NCI-H1694 (cell line): ENCODE measurements around the gene AOC2.
"Not testable (repeated sequence)": the region's sequence is repeated elsewhere in the genome, so short reads cannot be mapped to it uniquely, and the experiment has no call there.

Experiments
- DNase-seq: peaks from one replicate; lab custom pipeline; 2025; lab: John Stamatoyannopoulos, UW

The AOC2 gene

DNA sequence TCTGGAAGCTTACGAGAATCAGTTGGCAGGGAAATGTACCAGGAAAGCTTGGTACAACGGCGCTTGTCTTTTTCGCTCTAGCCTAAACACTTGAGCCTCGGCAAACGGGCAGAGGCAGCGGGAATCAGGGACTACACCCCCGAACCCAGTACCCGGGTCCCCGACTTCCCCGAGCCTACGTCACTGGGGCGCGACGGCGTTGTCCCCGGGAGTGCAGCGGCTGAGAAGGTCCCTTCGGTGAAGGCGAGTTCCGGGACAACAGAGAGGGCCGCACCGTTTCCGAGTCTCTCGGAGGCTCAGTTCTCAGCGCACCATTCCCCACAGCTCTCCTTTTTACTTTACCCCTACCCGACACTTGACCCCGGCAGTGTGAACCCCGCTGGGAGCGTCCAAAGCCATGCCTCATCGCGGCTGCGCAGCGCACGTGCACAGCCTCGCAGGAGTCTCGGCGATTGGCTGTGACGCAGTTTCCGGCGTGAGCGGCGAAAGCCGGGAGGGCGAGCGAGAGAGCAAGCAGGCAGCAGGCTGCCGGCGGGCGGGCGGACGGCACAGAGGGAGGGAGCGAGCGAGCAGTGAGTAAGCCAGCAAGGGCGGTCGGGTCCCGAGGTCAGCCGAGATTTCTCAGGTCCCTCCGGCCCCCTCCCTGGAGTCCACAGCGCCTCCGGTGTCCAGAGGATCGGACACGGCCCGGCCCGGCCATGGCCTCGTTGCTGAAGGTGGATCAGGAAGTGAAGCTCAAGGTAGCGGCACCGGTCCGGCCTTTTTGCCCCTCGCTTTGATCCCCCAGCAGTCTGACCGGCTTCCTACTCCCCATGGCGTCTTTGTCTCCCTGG lies 11.2 kb upstream of the AOC2 start, which contains the start of gene PSME3:
Gene PSME3 (plus strand): TSS at position 464 of the 833 bp plus-strand sequence. CDS start 235 bp downstream, at position 699.
- peak; percentile 75 for DNase-seq

DNA sequence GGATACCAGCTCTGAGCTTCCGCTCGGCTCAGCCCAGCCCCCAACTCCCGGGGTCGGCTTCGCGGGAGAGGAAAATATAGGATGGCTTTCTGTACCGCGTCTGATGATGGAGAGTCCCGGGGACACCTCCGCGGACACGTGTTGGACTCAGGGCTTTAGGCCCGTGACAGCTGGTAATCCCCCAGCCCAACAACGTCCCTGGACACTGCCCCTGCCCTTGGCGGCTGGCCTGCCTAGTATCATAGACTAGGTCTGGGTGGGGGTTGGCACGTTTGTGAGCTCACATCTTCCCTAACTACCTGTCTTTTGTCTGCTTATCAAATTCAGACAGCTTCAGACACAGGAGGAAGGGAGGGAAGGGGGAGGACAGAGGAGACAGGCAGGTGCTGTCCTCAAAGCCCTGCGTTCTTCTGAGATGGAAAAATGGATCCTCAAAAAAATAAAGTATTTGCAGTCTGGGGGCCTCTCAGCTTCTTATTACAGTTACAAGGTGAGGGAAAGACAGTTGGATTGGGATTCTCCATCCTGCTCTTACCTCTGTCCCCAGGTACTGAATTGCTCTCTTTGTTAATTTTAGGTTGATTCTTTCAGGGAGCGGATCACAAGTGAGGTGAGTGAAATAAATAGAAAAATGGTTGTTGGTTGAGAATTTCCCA lies 10.5 kb upstream of the AOC2 start:
- no peak for DNase-seq

DNA sequence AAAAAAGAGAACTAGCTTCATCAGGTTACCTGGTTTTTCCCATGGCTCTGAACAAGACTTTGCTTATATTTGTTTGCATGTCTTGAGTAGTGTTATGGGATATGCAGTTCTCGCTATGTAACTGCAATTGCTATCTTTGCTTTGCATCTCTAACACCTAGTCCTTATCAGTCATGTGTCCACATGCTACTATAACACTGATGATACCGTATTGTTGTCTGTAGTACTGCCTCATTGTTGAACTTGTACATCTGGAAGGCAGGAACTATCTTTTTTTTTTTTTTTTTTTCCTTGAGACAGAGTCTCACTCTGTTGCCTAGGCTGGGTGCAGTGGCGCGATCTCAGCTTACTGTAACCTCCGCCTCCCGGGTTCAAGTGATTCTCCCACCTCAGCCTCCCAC lies 8.6 kb upstream of the AOC2 start:
- no peak for DNase-seq

DNA sequence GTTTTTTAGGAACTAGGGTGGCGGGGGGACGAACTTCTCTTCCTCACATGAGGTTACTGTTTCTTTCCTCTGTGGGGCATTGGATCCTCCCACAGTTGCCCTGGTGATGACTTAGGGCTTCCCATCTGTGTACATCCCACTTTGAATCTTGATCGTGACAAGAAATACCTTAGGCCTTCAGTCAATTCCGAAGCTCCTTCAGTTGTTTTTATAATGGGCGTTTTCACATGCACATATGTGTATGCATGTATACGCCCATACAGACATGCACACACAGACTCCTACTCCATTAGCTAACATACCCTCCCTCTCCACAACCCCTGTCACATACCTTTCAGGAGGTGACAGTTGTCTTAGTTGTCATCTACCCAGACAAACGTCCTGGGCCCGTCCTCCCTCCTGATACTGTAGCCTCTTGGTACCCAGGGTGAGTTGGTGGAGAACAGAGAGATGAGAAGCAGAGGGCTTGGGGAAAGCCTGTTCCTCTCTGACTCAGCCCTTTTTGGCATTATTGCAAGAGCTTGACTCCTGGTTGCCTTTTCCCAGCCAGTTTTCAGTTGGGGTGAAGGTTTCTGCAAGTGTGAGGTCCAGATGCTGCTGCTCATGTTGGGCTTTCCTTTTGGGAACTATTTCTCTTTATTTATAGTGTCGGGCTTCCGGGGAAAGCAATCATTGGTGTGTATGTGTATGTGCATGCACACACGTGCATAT lies 2.2 kb upstream of the AOC2 start:
- DNase-seq = no peak

DNA sequence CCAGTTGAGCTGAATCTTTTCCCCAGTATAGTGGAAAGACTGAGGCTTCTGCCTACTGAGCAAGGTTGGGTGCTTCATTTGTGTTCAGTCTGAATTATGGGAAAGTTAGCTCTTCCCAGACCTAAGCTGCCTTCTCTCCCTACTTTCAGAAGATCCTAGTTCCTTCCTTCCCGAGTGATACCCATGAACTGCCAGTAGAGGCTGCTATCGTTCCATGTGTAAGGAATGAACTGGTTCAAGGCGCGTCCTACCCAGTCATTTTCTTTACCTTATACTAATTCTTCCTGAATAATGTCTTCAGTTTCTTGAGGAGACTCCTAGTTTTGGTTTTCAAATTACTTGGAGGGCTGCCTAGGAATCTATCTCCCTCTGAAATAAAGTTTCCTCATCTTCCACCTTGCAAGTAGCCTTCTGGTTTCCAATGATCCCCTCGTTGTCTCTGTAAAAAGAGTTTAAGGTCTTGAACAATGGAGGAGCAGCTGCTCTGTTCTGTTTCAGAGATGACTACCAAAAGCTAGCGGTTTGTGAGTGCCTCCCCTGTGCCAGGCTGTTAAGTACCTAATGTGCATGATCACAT lies 934 bp upstream of the AOC2 start:
- DNase-seq = peak; percentile 61

DNA sequence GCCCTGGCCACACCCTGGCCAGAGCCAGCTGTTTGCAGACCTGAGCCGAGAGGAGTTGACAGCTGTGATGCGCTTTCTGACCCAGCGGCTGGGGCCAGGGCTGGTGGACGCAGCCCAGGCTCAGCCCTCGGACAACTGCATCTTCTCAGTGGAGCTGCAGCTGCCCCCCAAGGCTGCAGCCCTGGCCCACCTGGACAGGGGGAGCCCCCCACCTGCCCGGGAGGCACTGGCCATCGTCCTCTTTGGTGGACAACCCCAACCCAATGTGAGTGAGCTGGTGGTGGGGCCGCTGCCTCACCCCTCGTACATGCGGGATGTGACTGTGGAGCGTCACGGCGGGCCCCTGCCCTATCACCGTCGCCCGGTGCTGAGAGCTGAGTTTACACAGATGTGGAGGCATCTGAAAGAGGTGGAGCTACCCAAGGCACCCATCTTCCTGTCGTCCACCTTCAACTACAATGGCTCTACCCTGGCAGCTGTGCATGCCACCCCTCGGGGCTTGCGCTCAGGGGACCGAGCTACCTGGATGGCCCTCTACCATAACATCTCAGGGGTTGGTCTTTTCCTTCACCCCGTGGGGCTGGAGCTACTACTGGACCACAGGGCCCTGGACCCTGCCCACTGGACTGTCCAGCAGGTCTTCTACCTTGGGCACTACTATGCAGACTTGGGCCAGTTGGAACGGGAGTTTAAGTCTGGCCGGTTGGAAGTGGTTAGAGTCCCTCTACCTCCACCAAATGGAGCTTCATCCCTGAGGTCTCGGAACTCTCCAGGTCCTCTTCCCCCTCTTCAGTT lies 578 bp downstream of the AOC2 start:
- no peak for DNase-seq

DNA sequence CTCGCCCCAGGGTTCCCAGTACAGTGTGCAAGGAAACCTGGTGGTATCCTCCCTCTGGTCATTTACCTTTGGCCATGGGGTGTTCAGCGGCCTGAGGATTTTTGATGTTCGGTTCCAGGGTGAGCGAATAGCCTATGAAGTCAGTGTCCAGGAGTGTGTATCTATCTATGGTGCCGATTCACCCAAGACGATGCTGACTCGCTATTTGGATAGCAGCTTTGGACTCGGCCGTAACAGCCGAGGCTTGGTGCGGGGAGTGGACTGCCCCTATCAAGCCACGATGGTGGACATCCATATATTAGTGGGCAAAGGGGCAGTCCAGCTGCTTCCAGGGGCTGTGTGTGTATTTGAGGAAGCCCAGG lies 1.2 kb downstream of the AOC2 start:
- DNase-seq = no peak

DNA sequence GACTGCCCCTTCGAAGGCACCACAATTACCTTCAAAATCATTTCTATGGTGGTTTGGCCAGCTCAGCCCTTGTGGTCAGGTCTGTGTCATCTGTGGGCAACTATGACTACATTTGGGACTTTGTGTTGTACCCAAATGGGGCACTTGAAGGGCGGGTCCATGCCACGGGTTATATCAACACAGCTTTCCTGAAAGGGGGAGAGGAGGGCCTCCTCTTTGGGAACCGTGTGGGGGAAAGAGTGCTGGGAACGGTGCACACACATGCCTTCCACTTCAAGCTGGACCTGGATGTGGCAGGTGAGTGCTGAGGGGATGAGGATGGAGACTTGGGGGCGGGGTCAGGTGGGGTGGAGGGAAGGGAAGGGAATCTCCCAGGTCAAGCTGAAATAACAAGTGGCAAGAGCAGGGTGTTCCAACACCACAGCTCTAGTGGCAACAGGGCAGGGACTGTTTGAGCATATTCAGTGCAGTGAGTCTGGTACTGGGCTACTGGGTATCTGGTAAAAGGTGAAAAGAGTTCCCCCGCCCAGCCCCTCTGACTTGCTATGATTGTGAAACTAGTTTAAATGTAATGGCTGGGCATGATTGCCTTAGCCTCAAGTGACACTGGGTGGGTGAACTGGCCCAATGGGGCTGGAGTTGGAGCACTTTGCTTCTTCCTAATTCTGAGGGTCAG lies 1.7 kb downstream of the AOC2 start:
- DNase-seq = no peak

DNA sequence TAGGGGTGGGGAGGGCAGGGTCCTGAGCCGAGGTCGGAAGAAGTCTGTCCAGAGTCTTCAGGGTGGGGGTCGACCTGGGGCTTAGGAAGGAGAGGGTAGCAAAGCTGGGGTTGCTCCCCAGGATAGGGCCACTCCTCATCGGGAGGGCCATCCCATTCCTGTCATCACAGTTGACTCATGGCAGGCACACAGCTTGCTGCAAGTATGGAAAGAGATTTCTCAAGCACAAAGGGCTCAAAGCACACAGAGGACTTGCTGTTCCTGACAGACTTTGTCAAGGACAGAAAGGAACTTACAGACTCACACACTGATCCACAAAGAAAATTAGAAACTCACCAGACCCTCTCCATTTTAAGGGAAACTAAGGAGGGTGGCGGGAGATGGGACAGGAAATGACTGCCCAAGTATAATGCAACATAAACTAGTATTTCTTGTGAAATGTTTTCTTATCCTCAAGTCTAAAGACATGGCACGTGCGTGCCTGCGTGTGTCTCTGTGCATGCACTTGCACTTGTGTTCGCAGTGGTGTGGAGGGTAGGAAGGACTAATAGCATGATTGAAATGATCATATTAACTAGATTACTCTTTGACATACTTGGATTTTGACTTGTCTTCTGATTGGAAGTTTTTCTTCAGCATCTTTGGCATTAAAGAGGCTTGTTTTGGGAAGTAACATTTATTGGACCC lies 2.4 kb downstream of the AOC2 start:
- no peak for DNase-seq

DNA sequence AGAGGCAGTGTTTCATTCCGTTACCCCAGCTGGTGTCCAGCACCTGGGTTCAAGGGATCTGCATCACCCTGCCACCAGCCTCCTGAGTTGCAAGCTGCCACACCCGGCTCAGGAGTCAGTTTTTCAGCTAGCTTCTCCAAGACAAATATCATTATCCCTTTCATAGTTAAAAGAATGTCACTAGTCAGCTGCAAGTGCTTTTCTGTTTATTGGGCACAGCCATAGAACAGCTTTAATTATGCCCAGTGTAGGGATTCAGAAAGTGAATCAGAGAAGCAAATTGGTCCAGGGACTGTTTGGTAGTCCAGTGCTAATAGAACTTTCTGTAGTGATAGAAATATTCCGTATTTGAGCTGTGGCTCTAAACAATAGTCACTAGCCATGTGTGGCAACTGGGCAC lies 3.7 kb downstream of the AOC2 start:
- no peak for DNase-seq

DNA sequence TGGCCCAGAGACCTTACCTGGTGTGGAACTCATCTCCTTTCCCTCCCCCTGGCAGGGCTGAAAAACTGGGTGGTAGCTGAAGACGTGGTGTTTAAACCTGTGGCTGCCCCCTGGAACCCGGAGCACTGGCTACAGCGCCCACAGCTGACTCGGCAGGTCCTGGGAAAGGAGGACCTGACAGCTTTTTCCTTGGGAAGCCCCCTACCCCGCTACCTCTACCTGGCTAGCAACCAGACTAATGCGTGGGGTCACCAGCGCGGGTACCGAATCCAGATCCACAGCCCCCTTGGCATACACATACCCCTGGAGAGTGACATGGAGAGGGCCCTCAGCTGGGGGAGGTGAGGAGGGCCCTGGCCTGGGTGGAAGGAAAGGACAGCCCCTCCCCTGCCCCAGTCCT lies 4.7 kb downstream of the AOC2 start:
- no peak for DNase-seq

DNA sequence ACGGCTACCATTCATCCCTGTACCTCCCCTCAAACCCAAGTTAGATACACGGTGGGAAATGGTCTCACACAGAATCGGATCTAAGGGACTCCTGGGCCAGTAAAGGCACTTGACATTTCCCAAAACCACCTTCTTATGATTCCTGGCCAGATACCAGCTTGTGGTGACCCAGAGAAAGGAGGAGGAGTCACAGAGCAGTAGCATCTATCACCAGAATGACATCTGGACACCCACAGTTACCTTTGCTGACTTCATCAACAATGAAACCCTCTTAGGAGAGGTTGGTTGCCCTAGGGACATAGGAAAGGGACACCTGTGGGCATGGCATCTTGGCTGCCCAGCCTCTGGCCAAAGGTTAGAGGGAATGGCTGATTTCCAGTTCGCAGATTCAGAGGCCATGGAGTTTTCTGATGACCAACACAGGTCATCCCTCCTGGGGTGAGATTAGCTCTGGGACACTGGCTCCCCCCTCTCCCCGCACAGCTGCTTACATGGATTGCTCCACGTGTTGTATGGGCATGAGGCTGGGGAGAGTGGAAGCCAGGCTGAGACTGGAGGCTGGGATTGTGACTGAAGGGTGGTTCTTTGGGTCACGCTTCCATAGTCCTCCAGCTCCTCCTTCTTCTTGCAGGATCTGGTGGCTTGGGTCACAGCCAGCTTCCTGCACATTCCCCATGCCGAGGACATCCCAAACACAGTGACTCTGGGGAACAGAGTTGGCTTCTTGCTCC lies 5.2 kb downstream of the AOC2 start:
- DNase-seq = no peak

DNA sequence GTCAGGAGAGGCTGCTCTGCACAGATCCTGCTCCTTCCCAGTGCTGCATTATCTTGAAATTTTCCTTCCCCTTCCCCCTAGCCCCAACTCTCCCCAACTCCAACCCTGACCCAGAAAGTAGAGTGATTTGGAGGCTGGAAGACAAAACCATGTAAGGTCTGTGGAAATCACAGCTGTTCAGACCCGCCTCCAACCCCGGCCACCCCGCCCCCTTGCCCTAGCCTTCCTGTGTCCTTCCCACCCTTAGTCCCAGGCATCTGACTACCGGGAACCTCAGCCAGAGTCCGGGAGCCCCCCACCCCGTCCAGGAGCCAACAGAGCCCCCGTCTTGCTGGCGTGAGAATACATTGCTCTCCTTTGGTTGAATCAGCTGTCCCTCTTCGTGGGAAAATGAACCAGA lies 6.6 kb downstream of the AOC2 start, which contains the start of gene AOC3:
Gene AOC3 (plus strand): TSS at position 246 of the 400 bp plus-strand sequence. CDS start 145 bp downstream, at position 391.
- DNase-seq = no peak

DNA sequence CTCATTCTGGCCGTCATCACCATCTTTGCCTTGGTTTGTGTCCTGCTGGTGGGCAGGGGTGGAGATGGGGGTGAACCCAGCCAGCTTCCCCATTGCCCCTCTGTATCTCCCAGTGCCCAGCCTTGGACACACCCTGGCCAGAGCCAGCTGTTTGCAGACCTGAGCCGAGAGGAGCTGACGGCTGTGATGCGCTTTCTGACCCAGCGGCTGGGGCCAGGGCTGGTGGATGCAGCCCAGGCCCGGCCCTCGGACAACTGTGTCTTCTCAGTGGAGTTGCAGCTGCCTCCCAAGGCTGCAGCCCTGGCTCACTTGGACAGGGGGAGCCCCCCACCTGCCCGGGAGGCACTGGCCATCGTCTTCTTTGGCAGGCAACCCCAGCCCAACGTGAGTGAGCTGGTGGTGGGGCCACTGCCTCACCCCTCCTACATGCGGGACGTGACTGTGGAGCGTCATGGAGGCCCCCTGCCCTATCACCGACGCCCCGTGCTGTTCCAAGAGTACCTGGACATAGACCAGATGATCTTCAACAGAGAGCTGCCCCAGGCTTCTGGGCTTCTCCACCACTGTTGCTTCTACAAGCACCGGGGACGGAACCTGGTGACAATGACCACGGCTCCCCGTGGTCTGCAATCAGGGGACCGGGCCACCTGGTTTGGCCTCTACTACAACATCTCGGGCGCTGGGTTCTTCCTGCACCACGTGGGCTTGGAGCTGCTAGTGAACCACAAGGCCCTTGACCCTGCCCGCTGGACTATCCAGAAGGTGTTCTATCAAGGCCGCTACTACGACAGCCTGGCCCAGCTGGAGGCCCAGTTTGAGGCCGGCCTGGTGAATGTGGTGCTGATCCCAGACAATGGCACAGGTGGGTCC lies 7.2 kb downstream of the AOC2 start:
- DNase-seq = not testable (repeated sequence)

DNA sequence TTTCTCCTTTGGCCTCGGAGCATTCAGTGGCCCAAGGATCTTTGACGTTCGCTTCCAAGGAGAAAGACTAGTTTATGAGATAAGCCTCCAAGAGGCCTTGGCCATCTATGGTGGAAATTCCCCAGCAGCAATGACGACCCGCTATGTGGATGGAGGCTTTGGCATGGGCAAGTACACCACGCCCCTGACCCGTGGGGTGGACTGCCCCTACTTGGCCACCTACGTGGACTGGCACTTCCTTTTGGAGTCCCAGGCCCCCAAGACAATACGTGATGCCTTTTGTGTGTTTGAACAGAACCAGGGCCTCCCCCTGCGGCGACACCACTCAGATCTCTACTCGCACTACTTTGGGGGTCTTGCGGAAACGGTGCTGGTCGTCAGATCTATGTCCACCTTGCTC lies 8.0 kb downstream of the AOC2 start:
- no peak for DNase-seq

DNA sequence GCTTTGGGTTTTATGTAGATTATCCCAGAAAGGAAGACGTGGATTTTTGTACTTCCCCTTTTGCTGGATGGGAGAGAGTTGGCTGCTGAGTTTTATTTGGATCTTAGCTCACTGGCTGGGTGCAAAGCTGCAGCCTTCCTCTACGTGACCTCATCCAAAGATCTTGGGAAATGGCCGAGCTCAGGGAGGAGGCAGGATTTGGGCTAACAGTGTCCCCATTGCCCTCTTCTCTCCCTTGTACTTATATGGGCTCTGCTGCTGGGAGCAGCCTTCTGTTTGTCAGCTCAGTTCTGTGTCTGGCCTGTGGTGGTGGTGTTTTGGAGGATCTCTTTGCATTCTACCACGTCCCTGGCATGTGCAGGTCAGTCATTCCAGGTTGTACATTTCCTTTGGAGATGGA lies 8.6 kb downstream of the AOC2 start:
- DNase-seq = no peak

DNA sequence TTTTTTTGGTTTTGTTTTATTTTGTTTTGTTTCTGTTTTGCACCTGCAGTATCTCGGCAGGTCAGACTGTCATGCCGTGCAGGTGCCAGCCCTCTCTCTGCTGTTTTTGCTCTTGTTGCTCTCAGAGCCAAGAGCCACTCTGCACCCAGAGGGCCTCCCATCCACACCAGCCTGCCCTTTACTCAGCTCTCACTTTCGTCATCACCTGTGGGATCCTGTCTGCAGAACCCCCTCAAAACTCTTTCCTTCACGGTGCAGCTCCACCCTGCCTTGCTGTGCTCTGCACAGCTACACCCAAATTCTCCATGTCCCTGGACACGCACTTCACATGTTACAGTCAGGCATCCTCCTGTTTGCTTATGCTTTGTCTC lies 9.2 kb downstream of the AOC2 start:
- DNase-seq = no peak

DNA sequence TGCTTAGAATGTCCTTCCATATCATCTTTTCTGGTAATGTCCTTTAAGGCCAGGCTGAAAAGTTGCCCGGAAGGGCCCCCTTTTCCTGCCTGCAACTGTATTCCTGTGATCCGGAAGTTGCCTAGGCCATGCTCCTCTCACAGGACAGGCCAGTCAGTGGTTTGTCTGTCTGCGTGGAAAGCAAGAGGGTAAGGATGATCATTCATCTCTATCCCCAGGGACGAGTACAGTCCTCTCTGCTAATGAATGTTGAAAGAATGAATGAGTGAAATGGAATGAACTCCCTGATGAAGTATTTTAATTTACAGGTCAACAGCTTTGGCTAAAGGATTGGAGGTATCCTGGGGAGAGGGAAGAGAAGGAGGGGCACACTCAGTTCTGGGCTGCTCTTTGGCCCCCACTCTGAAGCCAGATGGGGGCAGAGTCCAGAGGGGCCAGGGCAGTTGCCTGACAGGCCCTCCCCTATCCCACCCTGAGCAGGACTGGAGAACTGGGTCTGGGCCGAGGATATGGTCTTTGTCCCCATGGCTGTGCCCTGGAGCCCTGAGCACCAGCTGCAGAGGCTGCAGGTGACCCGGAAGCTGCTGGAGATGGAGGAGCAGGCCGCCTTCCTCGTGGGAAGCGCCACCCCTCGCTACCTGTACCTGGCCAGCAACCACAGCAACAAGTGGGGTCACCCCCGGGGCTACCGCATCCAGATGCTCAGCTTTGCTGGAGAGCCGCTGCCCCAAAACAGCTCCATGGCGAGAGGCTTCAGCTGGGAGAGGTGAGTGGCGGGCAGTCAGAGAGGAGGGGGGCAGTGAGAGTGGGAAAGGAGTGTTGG lies 9.8 kb downstream of the AOC2 start:
- no peak for DNase-seq
